ENCODE measurements around the gene ZNF280D.
"Not testable (repeated sequence)": the region's sequence is repeated elsewhere in the genome, so short reads cannot be mapped to it uniquely, and the experiment has no call there.

The ZNF280D gene

GRCh38 chr15:56733136-56734012 is at the start of gene ZNF280D:
ZNF280D (minus strand) TSS chr15:56733509; CDS start chr15:56707109, 26,400 bp downstream.
- DNase-seq = peak; percentile 68

- no peak for DNase-seq
These were observed 49.0 kb upstream of the ZNF280D start for GRCh38 chr15:56782306-56782705.

- no peak for DNase-seq
These were observed 48.4 kb upstream of the ZNF280D start for GRCh38 chr15:56781666-56782065.

- not testable (repeated sequence) for DNase-seq
These were observed 46.9 kb upstream of the ZNF280D start for GRCh38 chr15:56780102-56780725.

GRCh38 chr15:56779449-56779848 is 46.1 kb upstream of the ZNF280D start:
- not testable (repeated sequence) for DNase-seq

GRCh38 chr15:56778761-56779160 is 45.5 kb upstream of the ZNF280D start:
- DNase-seq = no peak

- no peak for DNase-seq
These were observed 43.5 kb upstream of the ZNF280D start for GRCh38 chr15:56776839-56777238.

GRCh38 chr15:56775641-56776040 is 42.3 kb upstream of the ZNF280D start:
- no peak for DNase-seq

GRCh38 chr15:56774356-56774755 is 41.0 kb upstream of the ZNF280D start:
- no peak for DNase-seq

GRCh38 chr15:56772868-56773639 is 39.7 kb upstream of the ZNF280D start:
- DNase-seq = peak; percentile 48

- DNase-seq = no peak
These were observed 36.9 kb upstream of the ZNF280D start for GRCh38 chr15:56770173-56770572.

GRCh38 chr15:56767315-56767714 is 34.0 kb upstream of the ZNF280D start:
- no peak for DNase-seq

GRCh38 chr15:56765251-56765650 is 31.9 kb upstream of the ZNF280D start:
- no peak for DNase-seq

- no peak for DNase-seq
These were observed 30.0 kb upstream of the ZNF280D start for GRCh38 chr15:56763141-56763895.

- DNase-seq = no peak
These were observed 26.9 kb upstream of the ZNF280D start for GRCh38 chr15:56760186-56760585.

GRCh38 chr15:56759450-56759845 is 26.1 kb upstream of the ZNF280D start:
- DNase-seq = no peak

- no peak for DNase-seq
These were observed 25.6 kb upstream of the ZNF280D start for GRCh38 chr15:56758770-56759449.

- no peak for DNase-seq
These were observed 24.6 kb upstream of the ZNF280D start for GRCh38 chr15:56757875-56758274.

GRCh38 chr15:56754772-56755370 is 21.6 kb upstream of the ZNF280D start:
- DNase-seq = no peak

- DNase-seq = no peak
These were observed 19.7 kb upstream of the ZNF280D start for GRCh38 chr15:56752986-56753385.

- no peak for DNase-seq
These were observed 16.7 kb upstream of the ZNF280D start for GRCh38 chr15:56749982-56750381.
